ENCODE results near the gene NT5C2.

The NT5C2 gene

GRCh38 chr10:103203466-103203865 is 10.4 kb upstream of the NT5C2 start:
- Histone ChIP-seq H3K4me2 (ENCODE audit: insufficient read depth, low read length, poor library complexity, severe bottlenecking) (no peak overlapping the region), H3K4ac (ENCODE audit: low read length) (no peak overlapping the region), H3K18ac (ENCODE audit: low read length) (no peak overlapping the region), H2BK5ac (ENCODE audit: low read length) (no peak overlapping the region), H3K4me3 (ENCODE audit: low read length in 2 of 2) (no peak overlapping the region), H3K27me3 (ENCODE audit: control insufficient read depth in 3 of 3, insufficient read depth in 3 of 3, low read depth in 1 of 3, low read length in 3 of 3) (no peaks in the 10 kb centered on the region), H3K14ac (ENCODE audit: low read length) (no peak overlapping the region), H3K79me1 (ENCODE audit: low read depth, low read length) (no peaks in the 10 kb centered on the region), H3K23ac (ENCODE audit: low read depth, low read length, poor library complexity) (no peak overlapping the region), H2BK120ac (ENCODE audit: low read depth, low read length) (no peak overlapping the region), H2BK12ac (ENCODE audit: low read length) (no peak overlapping the region), H4K91ac (ENCODE audit: low read depth, low read length, poor library complexity) (no peak overlapping the region), H2AK5ac (ENCODE audit: low read depth, low read length) (no peak overlapping the region), H3K36me3 (replicated peaks in 1 of 2; ENCODE audit: control insufficient read depth in 2 of 2, insufficient read depth in 2 of 2, low read length in 2 of 2) (no peaks in the 10 kb centered on the region), H4K8ac (ENCODE audit: low read depth, low read length) (no peak overlapping the region), H3K4me1 (ENCODE audit: control insufficient read depth in 2 of 2, insufficient read depth in 1 of 2, low read depth in 1 of 2, low read length in 2 of 2) (peaks cover 7 to 17% of the 10 kb centered on the region in 2 donors), H3K9me3 (replicated peaks in 1 of 2; ENCODE audit: control insufficient read depth in 2 of 2, insufficient read depth in 1 of 2, low read depth in 1 of 2, low read length in 2 of 2) (no peaks in the 10 kb centered on the region), H3K27ac (replicated peaks; ENCODE audit: low read length) (no peak overlapping the region), H2AFZ (ENCODE audit: low read length) (no peak overlapping the region), H2BK15ac (ENCODE audit: low read length) (no peak overlapping the region), H3K9ac (ENCODE audit: low read depth, low read length, poor library complexity) (no peak overlapping the region)
- no peak for DNase-seq (ENCODE audit: low spot score)
- no CpG with 5 or more reads among the region's 3 CpGs for WGBS, 2 donors (ENCODE audit: extremely low coverage in 2 of 2, insufficient read length in 2 of 2, insufficient replicate concordance in 1 of 2)

GRCh38 chr10:103202319-103202718 is 9.2 kb upstream of the NT5C2 start:
- Histone ChIP-seq H2BK5ac (ENCODE audit: low read length) (no peak overlapping the region), H3K79me1 (ENCODE audit: low read depth, low read length) (no peaks in the 10 kb centered on the region), H3K9ac (ENCODE audit: low read depth, low read length, poor library complexity) (no peak overlapping the region), H3K4ac (ENCODE audit: low read length) (no peak overlapping the region), H2BK15ac (ENCODE audit: low read length) (no peak overlapping the region), H2AK5ac (ENCODE audit: low read depth, low read length) (no peak overlapping the region), H3K9me3 (replicated peaks in 1 of 2; ENCODE audit: control insufficient read depth in 2 of 2, insufficient read depth in 1 of 2, low read depth in 1 of 2, low read length in 2 of 2) (no peaks in the 10 kb centered on the region), H3K4me2 (ENCODE audit: insufficient read depth, low read length, poor library complexity, severe bottlenecking) (no peak overlapping the region), H3K14ac (ENCODE audit: low read length) (no peak overlapping the region), H2BK12ac (ENCODE audit: low read length) (no peak overlapping the region), H3K4me3 (ENCODE audit: low read length in 2 of 2) (no peak overlapping the region), H3K18ac (ENCODE audit: low read length) (no peak overlapping the region), H3K36me3 (replicated peaks in 1 of 2; ENCODE audit: control insufficient read depth in 2 of 2, insufficient read depth in 2 of 2, low read length in 2 of 2) (no peaks in the 10 kb centered on the region), H4K91ac (ENCODE audit: low read depth, low read length, poor library complexity) (no peak overlapping the region), H2BK120ac (ENCODE audit: low read depth, low read length) (no peak overlapping the region), H3K23ac (ENCODE audit: low read depth, low read length, poor library complexity) (no peak overlapping the region), H3K4me1 (ENCODE audit: control insufficient read depth in 2 of 2, insufficient read depth in 1 of 2, low read depth in 1 of 2, low read length in 2 of 2) (peaks cover 7 to 13% of the 10 kb centered on the region in 2 donors), H3K27ac (replicated peaks; ENCODE audit: low read length) (no peak overlapping the region), H2AFZ (ENCODE audit: low read length) (no peak overlapping the region), H4K8ac (ENCODE audit: low read depth, low read length) (no peak overlapping the region), H3K27me3 (ENCODE audit: control insufficient read depth in 3 of 3, insufficient read depth in 3 of 3, low read depth in 1 of 3, low read length in 3 of 3) (no peaks in the 10 kb centered on the region)
- DNase-seq (ENCODE audit: low spot score): no peak
- no CpG with 5 or more reads among the region's 7 CpGs for WGBS, 2 donors (ENCODE audit: extremely low coverage in 2 of 2, insufficient read length in 2 of 2, insufficient replicate concordance in 1 of 2)

GRCh38 chr10:103199488-103199887 is 6.4 kb upstream of the NT5C2 start:
- Histone ChIP-seq H3K18ac (ENCODE audit: low read length) (no peak overlapping the region), H3K4me1 (ENCODE audit: control insufficient read depth in 2 of 2, insufficient read depth in 1 of 2, low read depth in 1 of 2, low read length in 2 of 2) (peaks cover 2% of the 10 kb centered on the region in 2 donors), H4K91ac (ENCODE audit: low read depth, low read length, poor library complexity) (no peak overlapping the region), H3K27ac (replicated peaks; ENCODE audit: low read length) (no peak overlapping the region), H3K4me2 (ENCODE audit: insufficient read depth, low read length, poor library complexity, severe bottlenecking) (no peak overlapping the region), H3K4me3 (ENCODE audit: low read length in 2 of 2) (no peak overlapping the region), H2BK15ac (ENCODE audit: low read length) (no peak overlapping the region), H3K4ac (ENCODE audit: low read length) (no peak overlapping the region), H4K8ac (ENCODE audit: low read depth, low read length) (no peak overlapping the region), H2BK120ac (ENCODE audit: low read depth, low read length) (no peak overlapping the region), H3K79me1 (ENCODE audit: low read depth, low read length) (no peaks in the 10 kb centered on the region), H3K9ac (ENCODE audit: low read depth, low read length, poor library complexity) (no peak overlapping the region), H2AK5ac (ENCODE audit: low read depth, low read length) (no peak overlapping the region), H3K36me3 (replicated peaks in 1 of 2; ENCODE audit: control insufficient read depth in 2 of 2, insufficient read depth in 2 of 2, low read length in 2 of 2) (no peaks in the 10 kb centered on the region), H3K14ac (ENCODE audit: low read length) (no peak overlapping the region), H3K9me3 (replicated peaks in 1 of 2; ENCODE audit: control insufficient read depth in 2 of 2, insufficient read depth in 1 of 2, low read depth in 1 of 2, low read length in 2 of 2) (no peaks in the 10 kb centered on the region), H2BK5ac (ENCODE audit: low read length) (no peak overlapping the region), H3K27me3 (ENCODE audit: control insufficient read depth in 3 of 3, insufficient read depth in 3 of 3, low read depth in 1 of 3, low read length in 3 of 3) (no peaks in the 10 kb centered on the region), H3K23ac (ENCODE audit: low read depth, low read length, poor library complexity) (no peak overlapping the region), H2AFZ (ENCODE audit: low read length) (no peak overlapping the region), H2BK12ac (ENCODE audit: low read length) (no peak overlapping the region)
- WGBS, 2 donors (ENCODE audit: extremely low coverage in 2 of 2, insufficient read length in 2 of 2, insufficient replicate concordance in 1 of 2): no CpG with 5 or more reads among the region's 1 CpG
- DNase-seq (ENCODE audit: low spot score): no peak

- Histone ChIP-seq H2BK15ac (ENCODE audit: low read length) (no peak overlapping the region), H3K36me3 (replicated peaks in 1 of 2; ENCODE audit: control insufficient read depth in 2 of 2, insufficient read depth in 2 of 2, low read length in 2 of 2) (no peaks in the 10 kb centered on the region), H3K9ac (ENCODE audit: low read depth, low read length, poor library complexity) (no peak overlapping the region), H3K4ac (ENCODE audit: low read length) (no peak overlapping the region), H3K14ac (ENCODE audit: low read length) (no peak overlapping the region), H3K4me2 (ENCODE audit: insufficient read depth, low read length, poor library complexity, severe bottlenecking) (no peak overlapping the region), H3K27ac (replicated peaks; ENCODE audit: low read length) (no peak overlapping the region), H2BK12ac (ENCODE audit: low read length) (no peak overlapping the region), H2BK5ac (ENCODE audit: low read length) (no peak overlapping the region), H3K9me3 (replicated peaks in 1 of 2; ENCODE audit: control insufficient read depth in 2 of 2, insufficient read depth in 1 of 2, low read depth in 1 of 2, low read length in 2 of 2) (no peaks in the 10 kb centered on the region), H3K4me3 (ENCODE audit: low read length in 2 of 2) (no peak overlapping the region), H2AK5ac (ENCODE audit: low read depth, low read length) (no peak overlapping the region), H3K18ac (ENCODE audit: low read length) (no peak overlapping the region), H4K8ac (ENCODE audit: low read depth, low read length) (no peak overlapping the region), H2AFZ (ENCODE audit: low read length) (no peak overlapping the region), H2BK120ac (ENCODE audit: low read depth, low read length) (no peak overlapping the region), H3K4me1 (ENCODE audit: control insufficient read depth in 2 of 2, insufficient read depth in 1 of 2, low read depth in 1 of 2, low read length in 2 of 2) (peaks cover 0 to 8% of the 10 kb centered on the region in 2 donors), H3K79me1 (ENCODE audit: low read depth, low read length) (no peaks in the 10 kb centered on the region), H3K27me3 (ENCODE audit: control insufficient read depth in 3 of 3, insufficient read depth in 3 of 3, low read depth in 1 of 3, low read length in 3 of 3) (no peaks in the 10 kb centered on the region), H4K91ac (ENCODE audit: low read depth, low read length, poor library complexity) (no peak overlapping the region), H3K23ac (ENCODE audit: low read depth, low read length, poor library complexity) (no peak overlapping the region)
- no peak for DNase-seq (ENCODE audit: low spot score)
- no CpG with 5 or more reads among the region's 8 CpGs for WGBS, 2 donors (ENCODE audit: extremely low coverage in 2 of 2, insufficient read length in 2 of 2, insufficient replicate concordance in 1 of 2)
Measured at GRCh38 chr10:103198648-103199047, 5.6 kb upstream of the NT5C2 start.

All from neuronal stem cell (in vitro differentiated cells).